CD4-positive, alpha-beta T cell (primary cell): Measurements from ENCODE around the gene TGM3. TPM values are rescaled to one million over a fixed set of nuclear protein-coding genes. Genes with fewer than 3 reads are reported as not detected.
A peak's percentile ranks its signal among the peaks of the same experiment; 100 is the strongest.

ENCODE experiments used
- ATAC-seq: fragments of 200-7000 bp; cut with Tn5 transposase; one replicate; pipeline ENCODE4 v1.10.0; 2022; ENCODE audit warnings: mild to moderate bottlenecking; ENCODE audit not compliant: poor library complexity
- CTCF ChIA-PET: fragments of 350-600 bp; sonication (Branson Sonifier 250); formaldehyde crosslinking; loops from one replicate; lab custom pipeline; 2021; ENCODE audit warnings: antibody characterized with exemption, inconsistent platforms; lab: Charles Lee
- POLR2A ChIA-PET: fragments of 350-600 bp; sonication (Branson Sonifier 250); formaldehyde crosslinking; loops from one replicate; lab custom pipeline; 2021; ENCODE audit warnings: antibody characterized with exemption, inconsistent platforms; lab: Charles Lee
- DNase-seq, 14 experiments: peaks; one replicate each; pipeline ENCODE4 v3.0.0-alpha.2; 2013 to 2020; ENCODE audit warnings: mixed read lengths in 2 of 14
- H3K27ac ChIP-seq, 2 donors: one replicate each; pipeline versions ENCODE4 v1.5.1 to v1.7.0; 2013; ENCODE audit warnings: low read length in 2 of 2, low read depth in 1 of 2, mild to moderate bottlenecking in 1 of 2
- H3K27me3 ChIP-seq, 2 experiments: 1 replicate in 1 of 2; 2 replicates in 1 of 2; pipeline versions ENCODE4 v1.6.1 to v1.7.0; 2013; ENCODE audit warnings: low read length in 2 of 2, control low read depth in 1 of 2, mild to moderate bottlenecking in 1 of 2, moderate library complexity in 1 of 2; ENCODE audit not compliant: insufficient read depth in 2 of 2, control insufficient read depth in 1 of 2
- H3K36me3 ChIP-seq: one replicate; pipeline ENCODE4 v1.6.1; 2013; ENCODE audit warnings: low read length, control low read depth; ENCODE audit not compliant: insufficient read depth
- H3K4me1 ChIP-seq: one replicate; pipeline ENCODE4 v1.6.1; 2013; ENCODE audit warnings: low read length, control low read depth; ENCODE audit not compliant: insufficient read depth
- H3K4me3 ChIP-seq: one replicate; pipeline ENCODE4 v1.5.1; 2013; ENCODE audit warnings: mild to moderate bottlenecking, low read length, moderate library complexity
- H3K9me3 ChIP-seq, 2 experiments: 1 replicate in 1 of 2; 2 replicates in 1 of 2; pipeline versions ENCODE4 v1.6.1 to v1.7.0; 2013; ENCODE audit warnings: low read length in 2 of 2, mild to moderate bottlenecking in 2 of 2, control low read depth in 1 of 2, moderate library complexity in 1 of 2; ENCODE audit not compliant: control insufficient read depth in 1 of 2, insufficient read depth in 1 of 2
- H3K27ac Mint-ChIP-seq: one replicate; pipeline ENCODE4 v1.8.0; 2020; ENCODE audit warnings: mixed read lengths
- H3K27me3 Mint-ChIP-seq: one replicate; pipeline ENCODE4 v1.8.0; 2021; ENCODE audit warnings: mixed read lengths
- H3K36me3 Mint-ChIP-seq: one replicate; pipeline ENCODE4 v1.8.0; 2021; ENCODE audit warnings: low read depth, mixed read lengths
- H3K4me1 Mint-ChIP-seq: one replicate; pipeline ENCODE4 v1.8.0; 2021; ENCODE audit warnings: low read depth, mixed read lengths
- H3K4me3 Mint-ChIP-seq: one replicate; pipeline ENCODE4 v1.8.0; 2020; ENCODE audit warnings: mild to moderate bottlenecking, mixed read lengths
- H3K9me3 Mint-ChIP-seq: one replicate; pipeline ENCODE4 v1.8.0; 2020; ENCODE audit warnings: mixed read lengths
- CTCF ChIP-seq: fragments of 200-600 bp; IDR thresholded peaks from one replicate; pipeline ENCODE4 v1.8.0; 2022; ENCODE audit warnings: antibody characterized with exemption, mild to moderate bottlenecking
- intact Hi-C, 2 experiments: fragments of 100-400 bp; cut with DNase I in 1 of 2; cut with micrococcal nuclease in 1 of 2; formaldehyde crosslinking; loops; one replicate each; pipeline versions ENCODE4 v1.15.1 to v1.9.0; 2023 to 2025; cut with DNase I, micrococcal nuclease
- total RNA-seq, 174 experiments: library from RNA in 2 of 174; stranded (reverse) in 2 of 174; gene quantifications; one replicate each; pipeline ENCODE4 v1.2.3 and lab custom pipeline; 2021 to 2026

TGM3 gene
- total RNA-seq, 2 experiments from 2014 or later = not detected

- Histone ChIP-seq H3K4me1 (no peaks in the 10 kb centered on the region), H3K9me3 (no peaks in the 10 kb centered on the region), H3K27me3 (peaks cover 0 to 4% of the 10 kb centered on the region in 2 experiments), H3K27ac (no peak overlapping the region), H3K36me3 (no peaks in the 10 kb centered on the region), H3K4me3 (no peak overlapping the region)
- Mint-ChIP-seq H3K4me3 (no peak overlapping the region), H3K27me3 (peaks cover 7% of the 10 kb centered on the region), H3K9me3 (no peaks in the 10 kb centered on the region), H3K36me3 (no peaks in the 10 kb centered on the region), H3K27ac (no peak overlapping the region), H3K4me1 (no peaks in the 10 kb centered on the region)
- DNase-seq = no peak
- CTCF ChIA-PET = no interaction called here
- intact Hi-C loops = no loop called here
- POLR2A ChIA-PET = no interaction called here
- TF ChIP-seq CTCF = no peak
- no peak for ATAC-seq
Observed at GRCh38 chr20:2303673-2304072, 7.9 kb downstream of the TGM3 start.

GRCh38 chr20:2304180-2304579 lies 8.4 kb downstream of the TGM3 start:
- Histone ChIP-seq H3K9me3 (no peaks in the 10 kb centered on the region), H3K36me3 (no peaks in the 10 kb centered on the region), H3K27ac (no peak overlapping the region), H3K4me1 (no peaks in the 10 kb centered on the region), H3K27me3 (peaks cover 0 to 4% of the 10 kb centered on the region in 2 experiments), H3K4me3 (no peak overlapping the region)
- ATAC-seq = no peak
- Mint-ChIP-seq H3K9me3 (no peaks in the 10 kb centered on the region), H3K4me3 (no peak overlapping the region), H3K4me1 (no peaks in the 10 kb centered on the region), H3K36me3 (no peaks in the 10 kb centered on the region), H3K27me3 (peaks cover 7% of the 10 kb centered on the region), H3K27ac (no peak overlapping the region)
- DNase-seq = no peak
- ChIA-PET POLR2A (no interaction called here), CTCF (no interaction called here)
- no peak for TF ChIP-seq CTCF
- intact Hi-C loops = no loop called here

GRCh38 chr20:2305029-2305428 lies 9.2 kb downstream of the TGM3 start:
- intact Hi-C loops = no loop called here
- CTCF ChIA-PET = no interaction called here
- H3K4me3 ChIP-seq = no peak overlapping the region

More at GRCh38 chr20:2305029-2305428, 9.2 kb downstream of the TGM3 start:
- Histone ChIP-seq H3K27ac (no peak overlapping the region), H3K4me1 (no peaks in the 10 kb centered on the region), H3K36me3 (no peaks in the 10 kb centered on the region), H3K9me3 (no peaks in the 10 kb centered on the region), H3K27me3 (peaks cover 0 to 4% of the 10 kb centered on the region in 2 experiments)
- ATAC-seq = no peak
- POLR2A ChIA-PET = no interaction called here
- Mint-ChIP-seq H3K36me3 (no peaks in the 10 kb centered on the region), H3K27me3 (peaks cover 7% of the 10 kb centered on the region), H3K4me3 (no peak overlapping the region), H3K9me3 (no peaks in the 10 kb centered on the region), H3K27ac (no peak overlapping the region), H3K4me1 (no peaks in the 10 kb centered on the region)
- DNase-seq = peak in 2 of 14 experiments; percentile 29 to 31
- TF ChIP-seq CTCF = no peak
